NCI-H1694 treated with DMSO at 0.1 percent for 48 hours (cell line): ENCODE data around the gene TMC4.
"Not testable (repeated sequence)": the region's sequence is repeated elsewhere in the genome, so short reads cannot be mapped to it uniquely, and the experiment has no call there.

Source experiments
- DNase-seq: peaks from one replicate; lab custom pipeline; 2025; lab: John Stamatoyannopoulos, UW

The TMC4 gene

DNA sequence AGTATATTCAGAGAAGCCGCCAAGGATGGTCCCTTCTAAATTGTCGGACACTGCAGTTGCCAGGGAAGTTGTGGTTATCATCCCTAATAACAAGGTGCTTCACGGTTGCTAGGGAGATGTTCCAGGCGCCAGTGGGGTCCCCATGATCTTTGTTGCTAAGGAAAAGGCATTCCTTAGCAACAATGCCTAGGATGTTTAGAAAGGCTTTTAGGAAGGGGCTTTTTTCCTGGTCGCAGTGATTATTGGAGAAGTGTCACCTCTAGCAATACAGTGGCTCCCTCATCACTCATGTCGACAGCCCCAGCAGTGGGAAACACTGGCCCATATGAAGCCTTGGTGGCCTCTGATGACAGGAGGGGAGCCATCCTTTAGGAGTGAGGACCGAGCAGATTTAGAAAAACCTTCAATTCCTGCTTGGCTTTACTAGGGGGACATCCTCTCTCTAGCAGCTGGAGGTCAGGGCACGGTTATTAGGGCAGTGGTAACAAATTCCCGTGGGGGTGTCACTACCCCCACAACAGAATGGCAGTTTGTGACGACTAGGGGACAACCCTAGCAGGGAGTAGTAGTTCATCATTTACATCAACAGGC, 6.4 kb upstream of the TMC4 start:
- no peak for DNase-seq

DNA sequence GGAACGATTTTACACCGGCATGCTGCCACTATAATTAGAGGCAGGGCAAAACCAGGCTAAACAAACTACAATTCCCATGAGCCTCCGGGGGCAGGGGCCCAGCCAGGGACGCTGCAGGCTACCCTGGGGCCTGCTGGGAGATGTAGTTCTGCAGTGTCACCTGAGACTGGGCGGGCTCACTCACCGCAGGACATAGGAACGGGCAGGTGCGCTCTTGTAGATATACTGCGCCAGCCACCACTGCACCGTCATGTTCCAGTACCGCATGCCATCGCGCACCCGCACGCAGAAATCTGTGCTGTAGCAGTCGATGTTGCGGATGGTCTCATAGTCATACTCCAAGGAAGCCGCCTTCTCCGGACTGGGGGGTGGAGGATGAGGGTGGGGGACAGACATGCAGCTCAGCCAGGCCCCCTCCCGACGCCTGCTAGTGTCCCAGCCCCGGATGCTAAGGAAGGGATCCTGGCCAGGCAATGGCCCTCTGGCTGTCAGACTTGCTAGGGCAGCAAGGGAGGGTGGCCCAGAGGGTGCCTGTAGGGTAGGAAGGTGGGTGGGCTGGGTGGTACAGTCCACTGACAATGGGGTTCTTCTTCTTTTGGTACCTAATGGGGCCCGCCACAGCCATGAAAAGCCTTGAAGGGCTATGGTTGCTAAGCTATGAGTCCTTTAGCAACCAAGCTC, 5.8 kb upstream of the TMC4 start:
- no peak for DNase-seq

DNA sequence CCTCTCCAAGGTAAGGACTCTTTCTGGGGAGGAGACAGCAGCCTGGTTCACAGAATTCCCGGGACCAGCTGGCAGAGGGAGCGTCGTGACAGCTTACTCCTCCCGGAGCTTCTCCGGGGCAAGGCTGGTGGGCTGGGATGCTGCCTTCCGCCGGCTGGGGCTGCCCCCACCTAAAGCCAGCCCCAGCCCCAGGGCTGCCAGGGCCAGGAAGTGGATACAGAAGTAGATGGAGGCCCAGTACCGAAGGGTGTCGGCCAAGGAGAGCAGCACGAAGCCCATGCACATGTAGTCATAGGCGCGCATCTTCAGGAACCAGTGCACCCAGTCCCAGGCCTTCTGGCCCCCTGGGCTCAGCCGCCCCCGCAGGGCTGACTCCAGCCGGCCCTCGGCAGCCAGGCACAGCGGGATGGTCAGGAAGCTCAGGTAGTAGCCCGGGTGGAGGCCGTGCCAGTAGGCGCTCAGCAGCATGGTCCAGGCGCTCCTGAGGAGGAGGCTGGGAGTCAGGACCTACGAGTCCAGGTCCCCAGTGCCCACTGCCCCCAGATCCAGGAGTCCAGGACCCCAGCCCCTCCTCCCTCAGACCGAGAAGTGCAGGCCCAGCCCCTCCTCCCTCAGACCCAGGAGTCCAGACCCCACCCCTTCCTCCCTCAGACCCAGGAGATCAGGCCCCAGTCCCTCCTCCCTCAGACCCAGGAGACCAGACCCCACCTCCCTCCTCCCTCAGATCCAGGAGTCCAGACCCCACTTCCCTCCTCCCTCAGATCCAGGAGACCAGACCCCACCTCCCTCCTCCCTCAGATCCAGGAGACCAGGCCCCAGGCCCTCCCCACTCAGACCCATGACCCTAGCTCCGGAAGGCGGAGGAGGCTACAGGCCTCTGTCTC, 1.2 kb upstream of the TMC4 start:
- DNase-seq = no peak

DNA sequence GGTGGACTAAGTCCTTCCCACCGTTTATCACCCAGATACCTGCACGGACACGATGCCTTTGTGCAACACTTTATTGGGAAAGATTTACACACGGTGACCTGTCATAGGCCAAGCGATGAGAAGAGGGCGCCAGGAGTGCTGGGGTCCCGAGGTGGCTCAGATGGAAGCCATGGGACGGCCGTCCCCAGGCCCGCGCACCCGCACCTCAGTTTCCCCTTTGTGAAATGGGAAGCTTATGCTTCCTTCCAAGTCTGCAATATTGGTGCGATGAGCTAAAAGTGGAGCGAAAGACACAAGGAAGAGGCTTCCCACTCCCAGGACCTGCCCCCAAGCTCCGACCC, 369 bp upstream of the TMC4 start:
- no peak for DNase-seq

DNA sequence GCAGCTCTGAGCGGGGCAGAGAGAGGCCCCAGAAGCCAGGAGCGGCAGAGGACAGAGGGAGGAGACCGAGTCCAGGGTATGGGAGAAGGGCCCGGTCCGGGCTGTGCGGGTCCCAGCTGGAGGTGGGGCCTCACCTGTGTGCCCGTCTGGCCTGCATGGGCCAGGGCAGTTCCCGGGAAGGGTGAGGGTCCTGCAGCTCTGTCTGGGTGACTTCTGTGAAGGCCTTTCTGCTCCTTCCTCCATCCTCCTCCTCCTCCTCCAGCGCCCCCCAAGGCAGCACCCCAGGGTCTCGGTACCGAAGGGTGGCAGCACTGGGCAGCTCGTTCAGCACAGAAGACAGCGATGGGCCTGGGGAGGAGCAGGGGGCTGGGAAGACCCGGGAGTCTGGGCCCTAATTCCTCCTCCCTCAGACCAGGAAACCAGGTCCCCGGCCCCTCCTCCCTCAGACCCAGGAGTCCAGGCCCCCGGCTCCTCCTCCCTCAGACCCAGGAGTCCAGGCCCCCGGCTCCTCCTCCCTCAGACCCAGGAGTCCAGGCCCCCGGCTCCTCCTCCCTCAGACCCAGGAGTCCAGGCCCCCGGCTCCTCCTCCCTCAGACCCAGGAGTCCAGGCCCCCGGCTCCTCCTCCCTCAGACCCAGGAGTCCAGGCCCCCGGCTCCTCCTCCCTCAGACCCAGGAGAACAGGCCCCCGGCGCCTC, 1.1 kb downstream of the TMC4 start:
- not testable (repeated sequence) for DNase-seq

DNA sequence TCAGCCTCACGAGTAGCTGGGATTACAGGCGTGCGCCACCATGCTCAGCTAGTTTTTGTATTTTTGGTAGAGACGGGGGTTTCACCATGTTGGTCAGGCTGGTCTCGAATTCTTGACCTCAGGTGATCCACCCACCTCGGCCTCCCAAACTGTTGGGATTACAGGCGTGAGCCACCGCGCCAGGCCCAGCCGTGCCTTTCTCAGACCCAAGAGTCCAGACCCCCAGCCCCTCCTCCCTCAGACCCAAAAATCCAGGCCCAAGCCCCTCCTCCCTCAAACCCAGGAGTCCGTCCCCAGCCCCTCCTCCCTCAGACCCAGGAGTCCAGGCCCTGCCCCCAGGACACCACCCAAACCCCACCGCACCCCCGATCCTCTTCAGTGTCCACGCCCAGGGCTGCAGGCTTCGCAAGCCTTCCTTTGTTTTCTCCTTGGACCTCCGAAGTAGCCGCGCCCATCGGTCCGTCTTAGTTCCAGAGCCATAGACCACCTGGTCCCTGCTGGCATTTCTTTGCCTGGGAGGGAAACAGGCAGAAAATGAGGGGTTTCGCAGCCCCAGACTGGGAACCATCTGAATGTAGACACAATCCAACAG, 3.7 kb downstream of the TMC4 start:
- DNase-seq = no peak

DNA sequence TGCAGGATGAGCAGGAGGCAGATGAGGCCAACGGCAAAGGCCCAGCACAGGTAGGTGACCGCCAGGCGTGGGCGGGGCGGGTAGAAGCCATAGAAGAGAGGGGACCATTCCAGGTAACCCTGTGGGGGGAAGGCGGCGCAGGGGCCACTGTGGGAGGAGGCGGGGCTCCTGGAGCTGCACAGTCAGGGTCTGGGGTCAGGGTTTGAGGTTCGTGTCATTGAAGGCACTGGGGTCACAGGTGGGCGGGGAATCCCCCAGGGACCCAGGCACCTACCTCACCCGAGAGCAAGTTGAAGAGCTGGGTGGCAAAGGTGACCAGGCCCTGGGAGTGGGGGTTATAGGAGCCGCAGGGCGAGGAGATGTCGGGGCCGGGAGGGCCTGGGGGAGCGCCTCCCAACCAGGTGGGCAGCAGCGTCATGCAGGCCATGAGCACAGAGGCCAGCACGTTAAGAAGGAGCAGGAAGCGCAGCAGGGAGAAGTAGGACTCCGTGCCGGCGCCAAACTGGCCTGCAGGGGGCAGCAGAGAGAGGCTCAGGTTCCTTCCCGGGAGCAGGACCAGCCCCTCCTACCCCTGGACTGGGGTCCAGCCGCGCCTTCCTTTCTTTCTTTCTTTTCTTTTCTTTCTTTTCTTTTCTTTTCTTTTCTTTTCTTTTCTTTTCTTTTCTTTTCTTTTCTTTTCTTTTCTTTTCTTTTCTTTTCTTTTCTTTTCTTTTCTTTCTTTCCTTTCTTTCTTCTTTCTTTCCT, 4.6 kb downstream of the TMC4 start:
- peak; percentile 72 for DNase-seq

DNA sequence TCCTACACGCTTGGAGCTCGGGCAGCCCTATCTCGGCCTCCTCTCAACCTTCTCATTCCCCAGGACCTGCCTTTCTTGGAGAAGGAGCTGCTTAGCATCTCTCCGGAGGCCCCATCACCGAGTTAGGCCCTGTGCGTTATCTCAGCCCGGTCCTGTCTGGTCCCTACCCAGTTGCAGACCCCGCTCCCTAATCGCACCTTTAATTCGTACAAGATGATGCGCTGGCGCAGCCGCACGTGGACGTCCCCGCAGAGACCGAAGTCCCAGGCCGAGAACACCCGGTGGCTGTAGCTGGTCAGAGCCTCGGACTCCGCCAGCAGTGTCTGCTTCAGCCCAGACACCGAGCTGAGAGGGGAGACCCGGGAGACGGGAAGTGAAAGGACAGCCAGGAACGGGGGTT, 7.7 kb downstream of the TMC4 start:
- DNase-seq = no peak

DNA sequence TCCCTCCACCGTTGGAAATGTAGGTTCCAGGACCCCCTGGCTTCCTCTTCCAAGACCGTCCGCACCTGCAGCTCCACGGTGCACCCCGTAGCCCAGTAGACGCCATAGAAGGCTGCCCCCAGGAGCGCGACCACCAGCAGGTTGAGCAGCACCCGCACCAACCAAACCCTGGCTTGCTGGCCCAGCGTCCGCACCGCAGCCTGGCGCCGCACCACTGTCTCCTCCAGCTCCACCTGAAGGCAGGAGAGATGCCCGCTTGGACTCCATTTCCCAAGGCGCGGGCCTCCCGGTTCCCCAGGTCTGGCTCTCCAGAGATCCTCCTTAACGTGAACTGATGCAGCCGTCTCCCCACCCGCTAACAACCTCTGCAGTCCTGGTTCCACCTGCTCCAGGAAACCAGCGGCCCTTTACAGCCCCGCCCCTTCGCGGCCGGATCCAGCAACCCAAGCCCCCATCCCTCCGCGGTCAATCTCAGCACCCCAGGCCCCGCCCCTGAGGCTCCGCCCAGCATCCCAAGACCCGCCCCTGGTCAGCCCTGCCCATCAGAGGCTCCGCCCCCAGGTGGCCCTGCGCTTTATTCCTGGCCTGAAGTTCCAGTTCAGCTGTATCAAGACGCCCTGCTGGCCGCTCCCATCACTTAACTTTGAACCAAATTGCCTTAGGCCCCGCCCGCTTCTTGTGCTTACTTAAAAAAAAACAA, 8.4 kb downstream of the TMC4 start:
- DNase-seq = no peak

DNA sequence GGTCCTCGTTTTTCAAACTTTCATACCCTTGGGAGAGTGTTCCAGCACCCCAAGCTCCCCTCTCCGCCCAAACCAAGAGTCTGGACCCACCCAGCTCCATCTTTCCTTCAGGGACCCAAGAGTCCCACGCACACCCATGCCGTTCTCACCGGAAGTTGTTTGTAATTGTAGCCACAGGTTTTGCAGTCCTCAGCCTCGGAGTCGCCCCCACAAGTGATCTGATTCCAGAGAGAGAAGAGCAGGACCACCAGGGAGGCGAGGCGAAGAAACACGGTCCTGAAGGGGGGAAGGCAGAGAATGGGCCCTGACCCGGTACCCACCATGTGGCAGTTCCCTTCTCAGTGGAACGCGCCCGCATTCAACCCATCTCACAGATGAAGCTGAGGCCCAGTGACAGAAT, 10.1 kb downstream of the TMC4 start:
- no peak for DNase-seq

DNA sequence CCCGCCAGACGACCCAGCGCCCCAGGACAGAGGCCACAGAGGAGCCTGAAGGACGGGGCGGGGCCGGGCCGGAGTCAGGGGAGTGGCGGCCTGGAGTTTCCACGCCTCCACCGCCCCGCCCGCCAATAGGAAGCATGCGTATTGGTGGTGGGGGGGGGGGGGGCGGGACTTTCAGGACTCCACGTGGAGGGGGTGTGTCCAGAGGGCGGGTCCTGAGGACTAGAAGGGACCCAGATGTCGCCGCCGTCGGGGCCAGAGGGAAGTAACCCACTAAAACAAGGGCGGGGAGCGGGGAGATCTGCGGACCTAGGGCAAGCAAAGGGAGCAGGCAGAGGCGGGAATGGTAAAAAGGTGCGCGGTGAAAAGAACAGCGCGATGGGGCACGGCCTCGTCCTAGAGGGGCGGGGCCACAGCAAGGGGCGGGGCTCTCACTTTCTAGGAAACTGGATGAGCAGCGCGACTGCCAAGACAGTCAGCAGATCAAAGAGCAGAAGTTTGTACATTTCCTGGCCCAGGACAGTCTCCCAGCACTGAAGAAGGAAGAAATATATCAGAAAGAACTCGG, 10.6 kb downstream of the TMC4 start:
- DNase-seq = peak; percentile 4

DNA sequence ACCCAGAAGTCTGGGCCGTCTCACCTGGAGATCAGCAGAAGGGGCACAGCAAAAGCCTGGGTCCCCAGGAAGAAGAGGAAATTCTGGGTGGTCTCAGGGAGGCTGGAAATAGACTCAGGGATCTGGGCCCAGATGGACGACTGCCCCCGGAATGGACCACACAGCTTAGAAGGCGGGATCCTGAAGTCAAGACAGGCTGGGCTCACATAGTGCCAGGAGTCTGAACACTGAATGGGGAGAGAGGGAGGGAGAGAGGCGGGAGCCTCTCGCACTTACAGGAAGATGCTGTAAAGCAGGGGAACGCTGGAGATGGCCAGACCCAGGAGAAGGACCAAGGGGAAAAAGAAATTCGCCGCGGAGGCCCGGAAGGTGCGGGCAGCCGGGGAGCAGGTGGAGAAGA, 12.1 kb downstream of the TMC4 start:
- DNase-seq = no peak

DNA sequence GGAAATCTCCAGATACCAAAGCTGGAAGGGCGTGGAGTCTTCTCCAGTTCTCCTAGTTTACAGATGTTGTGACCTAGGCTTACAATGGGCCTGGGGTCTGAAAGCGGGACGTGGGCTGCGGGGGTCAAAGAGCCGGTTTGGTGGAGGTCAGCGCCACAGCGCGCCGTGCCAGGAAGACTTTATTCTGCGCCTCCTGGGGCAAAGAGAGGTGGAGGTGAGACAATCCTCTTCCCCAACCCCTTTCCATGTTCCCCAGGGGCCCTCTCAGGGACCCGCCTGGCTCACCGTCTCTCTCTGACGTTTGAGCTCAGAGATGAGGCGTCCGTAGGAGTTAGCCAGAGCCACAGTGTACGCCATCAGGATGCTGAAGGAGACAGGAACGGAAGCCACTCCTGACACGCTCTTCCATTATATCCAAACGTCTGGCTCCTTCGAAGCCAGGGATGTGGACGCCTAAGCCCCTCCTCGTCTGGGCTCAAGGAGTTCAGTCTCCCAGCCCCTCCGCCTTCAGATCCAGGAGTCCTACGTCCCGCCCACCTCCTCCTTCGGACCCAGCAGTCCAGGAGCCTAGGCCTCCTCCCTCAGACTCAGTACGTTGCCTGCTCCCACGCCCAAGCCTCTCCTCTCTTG, 12.7 kb downstream of the TMC4 start:
- no peak for DNase-seq

DNA sequence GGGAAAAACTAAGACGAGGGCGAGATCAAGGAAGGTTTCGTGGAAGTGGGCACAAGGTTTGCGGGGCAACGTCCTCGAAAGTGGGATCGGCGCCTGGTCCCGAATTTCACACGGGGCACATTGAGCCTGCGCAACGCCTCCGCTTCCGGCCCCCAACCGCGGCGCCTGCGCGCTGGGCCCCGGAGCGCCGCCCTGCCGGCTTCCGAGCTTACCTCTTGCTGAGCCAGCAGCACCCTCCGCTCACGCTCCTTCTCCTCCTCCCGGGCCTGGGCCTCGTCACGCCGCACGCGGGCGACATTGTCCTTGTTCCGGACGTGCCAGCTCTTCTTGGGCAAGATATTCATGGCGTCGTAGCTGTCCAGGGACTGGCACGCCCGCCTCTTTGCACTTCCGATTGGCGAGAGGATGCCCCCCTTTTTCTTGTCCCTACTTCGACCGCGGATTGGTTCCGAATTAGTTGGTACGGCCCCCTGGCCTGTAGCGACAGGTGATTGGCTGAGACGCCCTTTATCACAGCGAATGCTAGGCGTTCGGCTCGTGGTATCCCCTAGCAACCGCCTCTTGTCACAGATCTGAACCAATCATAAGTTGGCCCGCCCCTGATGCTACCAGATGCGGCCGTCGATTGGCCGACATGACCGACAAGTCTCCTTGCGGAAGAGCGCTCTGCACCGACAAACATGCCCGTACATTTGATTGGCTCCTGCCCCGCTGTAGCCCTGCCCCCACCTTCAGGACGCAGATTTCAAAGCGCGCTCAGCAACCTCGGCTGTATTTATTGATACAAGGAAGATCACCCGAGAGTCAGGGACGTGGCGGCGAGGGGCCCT, 13.4 kb downstream of the TMC4 start, which contains the start of gene LENG1:
Gene LENG1, minus strand, starts transcription at position 370 of the 830 bp plus-strand sequence. Its CDS starts 26 bp downstream, at position 344.
- DNase-seq = peak; percentile 100

DNA sequence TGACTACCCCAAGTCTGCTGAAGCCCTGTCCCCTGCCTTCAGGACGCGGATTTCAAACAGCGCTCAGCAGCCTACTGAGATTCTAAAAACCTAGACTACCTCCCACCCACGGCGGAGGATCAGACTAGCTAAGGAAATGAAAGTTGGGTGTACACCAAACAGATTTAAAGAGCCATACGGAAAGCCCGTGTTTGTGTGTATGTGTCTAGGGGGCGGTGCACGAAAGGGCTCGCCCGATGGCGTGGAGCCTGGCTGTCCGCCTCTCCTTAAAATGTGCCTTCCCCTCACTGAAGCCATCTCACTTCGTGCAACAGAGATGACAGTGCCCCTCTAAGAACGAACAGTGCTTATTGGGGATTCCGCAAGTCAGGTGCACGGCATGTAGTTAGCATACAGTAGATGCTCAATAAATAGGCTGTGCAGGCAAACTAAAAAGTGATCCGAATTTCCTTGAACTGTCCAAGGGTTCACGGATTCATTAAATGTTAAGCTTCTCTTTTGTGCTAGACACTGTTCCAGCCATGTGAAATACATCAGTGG, 14.1 kb downstream of the TMC4 start:
- DNase-seq = no peak

DNA sequence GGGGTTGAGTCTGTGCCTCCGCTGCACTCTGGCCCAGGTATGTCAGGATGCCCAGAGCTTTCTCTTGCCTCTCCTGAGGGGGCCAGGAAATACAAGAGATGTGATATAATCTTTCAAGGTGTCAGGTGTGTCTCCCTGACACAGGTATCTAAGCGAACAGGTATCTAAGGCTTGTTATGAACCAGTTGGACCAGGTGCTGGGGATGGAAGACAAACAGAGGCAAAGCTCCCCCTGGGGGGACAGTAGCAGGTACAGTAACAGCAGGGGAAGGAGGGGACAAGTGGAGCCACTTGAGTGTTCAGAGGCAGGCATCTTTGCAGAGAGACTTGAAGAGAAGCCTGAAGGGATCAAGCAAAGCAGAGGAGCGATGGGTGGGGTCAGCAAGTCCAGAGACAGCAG, 16.0 kb downstream of the TMC4 start:
- DNase-seq = no peak

DNA sequence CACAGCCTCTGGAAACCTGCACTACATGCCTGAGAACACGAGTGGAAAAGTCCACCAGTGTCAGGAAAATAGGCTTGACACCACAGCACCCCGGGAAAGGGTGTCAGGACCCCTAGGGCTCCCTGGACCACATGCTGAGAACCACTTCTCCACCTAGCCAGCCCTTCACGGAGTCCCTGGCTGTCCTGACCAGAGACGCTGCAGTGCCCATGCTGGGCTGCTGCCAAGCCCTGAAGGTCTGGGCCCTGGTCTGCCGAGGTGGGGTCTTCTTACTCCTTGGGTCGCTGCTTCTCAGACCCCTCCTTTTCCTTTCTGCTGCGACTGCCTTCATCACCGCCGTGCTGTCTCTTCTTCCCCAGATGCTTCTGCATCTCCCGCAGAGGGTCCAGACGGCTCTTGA, 16.5 kb downstream of the TMC4 start:
- DNase-seq = no peak

DNA sequence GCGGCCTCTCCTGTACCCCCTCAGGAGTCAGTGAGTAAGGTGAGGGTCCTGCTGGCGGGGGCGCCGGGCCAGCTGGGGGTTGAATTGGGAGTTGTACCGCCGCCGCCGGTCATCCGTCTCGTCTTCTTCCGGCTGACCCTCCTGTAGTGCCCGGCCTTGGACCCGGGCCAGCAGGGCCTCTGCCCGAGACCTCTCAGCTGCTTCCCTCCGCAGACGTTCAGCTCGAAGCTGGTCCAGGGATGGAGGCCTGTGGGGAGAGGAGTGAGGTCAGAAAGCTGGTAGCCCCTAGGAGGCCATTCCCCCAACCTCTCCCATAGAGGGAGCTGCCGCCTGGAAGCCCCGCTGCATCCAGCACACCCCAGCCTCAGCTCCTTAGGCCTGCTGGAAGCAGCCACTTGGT, 17.3 kb downstream of the TMC4 start:
- no peak for DNase-seq
